SK-N-DZ (cell line): ENCODE measurements around the gene SLAMF1.

Source experiments
- DNase-seq: peaks from one replicate; pipeline ENCODE4 v3.0.0-alpha.2; 2015; ENCODE audit warnings: low spot score

SLAMF1 gene

DNA sequence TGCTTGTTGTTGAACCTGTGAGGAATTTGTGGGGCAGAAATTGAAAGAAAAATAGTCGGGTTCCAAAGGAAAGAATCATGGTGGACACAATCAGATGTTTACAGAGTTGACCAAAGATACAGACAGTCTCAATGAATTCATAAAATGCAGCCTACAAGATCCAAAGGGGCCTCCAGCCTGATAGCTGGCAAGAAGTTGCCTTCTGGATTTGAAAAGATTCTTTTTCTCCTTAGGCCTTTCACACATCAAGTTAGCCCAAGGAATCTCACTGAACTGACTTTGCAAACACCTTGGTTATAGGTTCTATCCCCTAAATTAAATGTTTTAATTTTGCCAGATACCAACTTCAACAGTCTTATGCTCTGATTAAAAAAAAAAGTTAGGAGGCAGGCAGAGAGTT is 21.5 kb downstream of the SLAMF1 start:
- DNase-seq = no peak

DNA sequence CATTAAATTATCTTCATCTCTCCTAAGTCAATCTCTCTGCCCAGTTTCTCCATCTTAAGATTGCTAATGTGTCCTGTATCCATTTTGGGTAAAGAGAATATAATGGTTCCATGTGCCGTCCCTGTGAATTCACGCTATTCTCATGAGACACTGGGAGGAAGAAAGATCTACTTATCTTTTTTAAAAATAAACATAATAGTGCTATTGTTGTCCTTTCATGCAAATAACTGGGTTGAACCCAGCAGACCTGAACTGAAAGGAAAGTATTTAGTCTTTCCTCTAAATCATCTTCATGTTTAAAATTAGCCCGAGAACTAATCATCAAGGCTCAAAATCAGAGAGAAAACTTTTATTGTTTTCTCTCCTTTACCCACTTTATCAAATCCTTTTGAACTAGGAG is 22.4 kb downstream of the SLAMF1 start:
- DNase-seq = no peak

GRCh38 chr1:160623862-160624261 is 23.0 kb downstream of the SLAMF1 start:
- no peak for DNase-seq

DNA sequence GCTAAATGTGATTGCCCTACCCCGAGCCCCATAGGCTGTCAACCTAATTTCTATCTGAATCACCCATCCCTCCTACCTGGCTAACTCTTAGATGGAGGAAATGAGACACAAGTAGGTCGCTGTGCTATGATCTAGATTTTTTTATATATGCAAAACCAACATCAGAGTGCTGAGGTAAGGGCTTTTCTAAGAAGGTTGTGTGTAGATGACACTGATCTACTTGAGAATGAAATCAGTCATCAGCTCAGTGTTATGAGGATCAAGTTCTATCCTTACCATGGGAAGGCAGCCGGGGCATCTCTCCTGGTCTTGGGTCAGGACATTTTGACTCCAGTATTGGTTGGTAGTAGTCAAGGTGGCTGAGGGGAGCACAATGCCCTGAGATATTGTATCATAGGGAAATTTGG is 23.6 kb downstream of the SLAMF1 start:
- no peak for DNase-seq

GRCh38 chr1:160622501-160623226 is 24.2 kb downstream of the SLAMF1 start:
- DNase-seq = no peak

DNA sequence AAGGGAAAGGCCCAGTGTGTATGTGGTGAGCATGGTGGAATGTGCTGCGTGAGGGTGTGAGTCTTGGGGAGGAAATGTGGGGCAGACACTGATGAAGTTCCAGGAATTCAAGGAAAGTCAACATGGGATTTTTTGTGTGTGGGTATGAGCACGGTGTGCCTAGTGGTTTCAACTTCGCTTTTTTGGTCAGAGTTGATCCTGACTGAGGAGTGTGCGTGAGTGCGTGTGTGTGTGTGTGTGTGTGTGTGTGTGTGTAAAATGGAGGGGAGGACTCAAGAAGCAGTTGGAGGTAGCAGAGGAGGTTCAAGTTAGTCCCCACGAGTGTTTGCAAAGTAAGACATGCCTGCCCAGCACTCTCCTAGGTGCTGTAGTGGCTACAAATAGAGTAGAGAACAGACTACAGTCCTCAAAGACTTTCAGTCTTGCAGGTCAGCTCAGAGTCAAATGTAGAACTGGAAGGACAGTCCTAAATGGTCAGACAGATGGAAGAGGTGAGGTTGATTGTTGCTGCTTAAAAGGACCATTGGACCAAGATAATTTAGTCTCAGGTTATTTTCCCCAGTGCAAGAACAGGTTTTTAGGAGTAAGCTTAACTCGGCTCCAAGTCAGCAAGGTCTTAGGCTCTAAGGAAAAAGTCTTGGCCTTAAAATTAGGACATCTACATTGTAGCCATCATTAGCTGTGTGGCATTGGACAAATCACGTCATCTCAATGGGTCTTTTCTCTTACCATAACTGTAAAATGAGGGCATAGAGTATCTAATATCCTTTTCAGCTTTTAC is 25.0 kb downstream of the SLAMF1 start:
- DNase-seq = no peak

DNA sequence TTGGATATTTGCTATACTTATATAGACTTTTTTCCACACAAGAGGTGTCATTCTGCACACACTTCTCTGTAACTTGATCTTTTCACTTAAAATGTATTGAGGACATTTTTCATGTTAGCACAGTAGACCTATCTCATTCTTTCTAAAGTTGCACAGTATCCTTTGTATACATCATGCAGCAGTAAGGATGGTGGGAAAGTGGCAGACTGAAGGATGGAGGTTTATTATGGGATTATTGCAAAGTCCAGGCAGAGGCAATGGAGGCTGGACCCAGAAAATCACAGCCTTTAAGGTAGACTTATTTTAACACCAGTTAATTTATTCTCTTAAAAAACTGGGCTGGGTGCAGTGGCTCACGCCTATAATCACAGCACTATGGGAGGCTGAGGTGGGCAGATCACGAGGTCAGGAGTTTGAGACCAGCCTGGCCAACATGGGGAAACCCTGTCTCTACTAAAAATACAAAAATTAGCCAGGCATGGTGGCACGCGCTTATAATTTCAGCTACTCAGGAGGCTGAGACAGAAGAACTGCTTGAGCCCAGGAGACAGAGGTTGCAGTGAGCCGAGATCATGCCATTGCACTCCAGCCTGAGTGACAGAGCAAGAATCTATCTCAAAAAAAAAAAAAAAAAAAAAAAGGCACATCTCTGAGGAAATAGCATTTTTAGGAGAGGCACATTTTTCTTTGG is 25.8 kb downstream of the SLAMF1 start:
- DNase-seq = no peak

DNA sequence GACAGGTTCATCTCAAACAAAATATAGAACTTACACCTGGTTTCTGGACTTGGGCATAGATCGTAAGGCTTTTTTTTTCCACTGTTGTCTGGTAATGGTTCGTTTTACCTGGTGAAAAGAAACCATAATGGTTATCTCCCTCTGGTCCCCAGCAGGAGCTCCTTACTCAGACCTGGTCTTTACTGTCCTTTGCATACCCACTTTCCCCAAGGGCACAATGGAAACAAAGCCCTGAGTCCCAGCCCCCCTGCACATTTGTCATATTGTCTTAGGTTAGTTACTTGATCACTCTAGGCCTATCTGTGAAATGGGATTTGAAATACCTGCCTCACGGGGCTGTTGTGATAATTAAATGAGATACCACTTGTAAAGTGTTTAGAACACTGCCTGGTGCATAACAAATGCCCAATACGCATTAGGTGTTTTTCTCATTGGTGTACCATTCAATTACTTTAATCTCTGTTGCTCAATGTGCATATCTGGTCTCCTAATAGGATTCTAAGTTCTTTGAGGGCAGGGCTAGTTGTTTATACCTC is 27.0 kb downstream of the SLAMF1 start:
- no peak for DNase-seq

- no peak for DNase-seq
Measured at GRCh38 chr1:160618763-160619274, 28.0 kb downstream of the SLAMF1 start.

DNA sequence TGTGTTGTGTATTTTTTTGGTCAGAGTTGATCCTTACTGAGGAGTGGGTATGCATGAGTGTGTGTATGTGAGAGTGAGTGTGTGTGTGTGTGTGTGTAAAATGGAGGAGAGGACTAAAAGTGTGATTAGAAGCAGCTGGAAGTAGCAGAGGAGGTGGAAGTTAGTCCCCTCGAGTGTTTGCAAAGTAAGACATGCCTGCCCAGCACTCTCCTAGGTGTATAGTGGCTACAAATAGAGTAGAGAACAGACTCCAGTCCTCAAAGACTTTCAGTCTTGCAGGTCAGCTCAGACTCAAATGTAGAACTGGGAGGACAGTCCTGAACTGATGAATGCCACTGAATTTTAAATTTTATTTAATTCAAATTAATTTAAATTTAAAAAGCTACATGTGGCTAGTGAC is 28.5 kb downstream of the SLAMF1 start:
- no peak for DNase-seq

- no peak for DNase-seq
Measured at GRCh38 chr1:160615660-160616059, 31.2 kb downstream of the SLAMF1 start.

DNA sequence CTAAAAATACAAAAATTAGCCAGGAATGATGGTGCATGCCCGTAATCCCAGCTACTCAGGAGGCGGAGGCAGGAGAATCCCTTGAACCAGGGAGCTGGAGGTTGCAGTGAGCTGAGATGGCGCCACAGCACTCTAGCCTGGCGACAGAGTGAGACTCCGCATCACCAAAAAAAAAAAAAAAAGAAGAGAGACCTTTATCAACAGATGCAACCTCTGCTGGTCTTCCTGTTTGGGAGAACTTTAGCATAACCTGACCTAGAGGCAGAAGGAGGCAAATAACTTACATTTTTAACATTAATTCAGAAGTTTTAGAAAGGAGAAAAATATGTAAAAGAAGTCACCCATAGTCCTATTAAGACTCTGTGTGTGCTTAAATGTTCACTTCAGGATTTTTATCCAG is 32.4 kb downstream of the SLAMF1 start:
- no peak for DNase-seq

DNA sequence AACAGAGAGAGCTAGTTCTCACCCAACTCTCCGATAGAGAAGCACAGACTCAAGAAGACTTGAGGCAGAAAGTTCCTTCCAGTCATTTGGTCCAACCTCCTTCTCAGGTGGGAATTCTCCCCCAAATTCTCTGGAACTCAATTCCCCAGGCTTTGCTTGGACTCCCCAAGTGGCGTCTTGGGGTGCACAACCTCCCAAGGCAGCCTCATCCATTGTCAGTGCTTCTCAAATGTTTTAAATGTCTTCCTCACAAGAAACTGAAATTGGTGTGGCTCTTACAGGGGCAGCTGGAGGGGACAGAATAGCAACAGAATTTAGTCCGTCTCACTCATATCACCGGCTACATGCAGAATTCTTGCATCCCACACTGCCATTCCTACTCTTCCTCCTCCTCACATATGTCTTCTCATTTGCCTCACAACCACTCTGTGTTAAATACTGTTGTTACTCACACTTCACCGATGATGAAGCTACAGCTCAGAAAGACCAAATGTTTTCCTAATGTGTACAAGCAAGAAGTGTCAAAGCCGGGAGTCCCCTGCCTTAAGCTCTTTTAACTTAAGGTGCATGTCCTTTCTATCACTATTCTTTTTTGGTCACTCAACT is 34.1 kb downstream of the SLAMF1 start:
- DNase-seq = no peak

DNA sequence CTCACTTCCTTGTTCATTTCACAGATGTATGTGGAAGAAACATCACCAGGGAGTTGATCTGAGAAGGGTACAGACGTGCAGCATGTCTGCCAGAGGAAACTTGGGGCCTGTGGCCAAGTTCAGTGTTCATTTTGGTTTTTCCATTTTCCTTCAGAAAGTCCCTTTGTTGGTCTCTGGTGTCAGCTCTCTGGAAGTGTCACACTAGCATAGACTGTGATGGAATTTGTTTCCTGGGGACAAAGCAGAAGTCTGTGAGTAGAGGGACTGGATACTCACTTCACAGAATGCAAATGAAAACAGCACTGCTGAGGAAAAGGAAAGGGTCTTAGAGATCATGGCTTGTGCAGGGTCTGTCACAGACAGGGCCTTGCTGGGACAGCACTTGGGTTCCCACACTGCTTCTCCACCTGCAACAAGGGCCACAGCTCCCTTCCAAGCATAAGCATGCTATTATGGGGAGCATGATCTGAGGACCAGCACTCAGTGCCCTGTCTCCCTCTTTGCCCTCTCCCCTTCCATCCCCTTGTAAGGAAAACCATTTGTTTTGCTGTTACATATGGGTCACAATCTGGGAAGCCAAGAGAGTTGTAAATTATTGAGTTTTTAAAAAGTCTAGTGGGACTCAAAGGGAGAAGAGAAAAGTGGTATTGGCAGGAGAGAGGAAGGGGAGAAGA is 36.1 kb downstream of the SLAMF1 start:
- no peak for DNase-seq

DNA sequence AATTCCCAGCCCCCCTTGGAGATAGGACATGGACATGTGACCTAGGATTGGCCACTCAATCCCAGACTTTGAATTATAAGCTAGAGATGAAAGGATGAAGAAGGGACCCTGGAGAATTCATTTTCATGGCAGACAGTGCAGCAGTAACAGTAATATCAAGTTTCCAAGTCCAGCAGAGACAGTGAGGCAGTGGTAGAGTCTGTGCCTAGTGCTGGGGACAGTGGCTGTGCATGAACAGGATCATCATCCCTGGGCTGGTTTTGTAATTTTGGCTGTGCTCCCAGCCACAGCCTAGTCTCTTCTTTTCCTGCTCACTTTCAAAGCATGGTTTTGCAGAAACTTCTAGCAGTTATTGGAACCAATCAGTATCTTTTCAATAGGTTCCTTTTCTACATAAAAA is 37.9 kb downstream of the SLAMF1 start:
- no peak for DNase-seq

DNA sequence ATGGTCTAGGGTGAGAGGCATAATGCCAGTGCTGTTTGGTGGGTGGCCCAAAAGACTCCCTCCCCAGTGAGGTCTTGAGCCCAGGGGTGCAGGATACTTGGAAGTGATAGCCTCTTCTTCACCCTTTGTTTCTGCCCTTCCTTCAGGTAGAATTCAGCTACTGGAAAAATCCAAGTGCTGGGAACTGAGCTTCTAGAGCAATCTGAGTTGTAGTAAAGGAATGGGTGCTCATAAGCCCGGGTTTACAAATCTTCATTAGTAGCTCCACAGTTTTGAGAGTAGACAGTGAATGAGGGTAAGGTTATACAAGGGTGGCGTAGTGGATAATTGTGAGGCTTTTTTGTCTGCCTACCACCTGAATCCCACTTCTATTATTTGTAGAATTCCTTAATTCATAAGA is 38.3 kb downstream of the SLAMF1 start:
- no peak for DNase-seq

- no peak for DNase-seq
Measured at GRCh38 chr1:160608057-160608456, 38.8 kb downstream of the SLAMF1 start.

DNA sequence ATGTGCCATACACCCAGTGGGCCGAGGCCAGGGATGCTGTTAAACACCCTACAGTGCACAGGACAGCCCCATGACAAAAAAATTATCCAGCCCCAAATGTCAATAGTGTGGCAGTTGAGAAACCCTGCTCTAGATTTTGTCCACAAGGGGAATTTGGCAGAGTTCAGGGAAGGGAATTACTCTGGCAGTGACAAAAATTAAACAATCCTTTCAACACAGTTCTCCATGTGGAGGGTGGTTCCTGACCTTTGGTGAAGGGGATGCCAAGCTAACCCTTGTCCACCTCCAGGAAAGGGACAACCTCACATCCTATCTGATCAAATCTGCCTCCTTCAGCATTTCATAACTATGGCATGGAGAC is 39.2 kb downstream of the SLAMF1 start:
- no peak for DNase-seq

DNA sequence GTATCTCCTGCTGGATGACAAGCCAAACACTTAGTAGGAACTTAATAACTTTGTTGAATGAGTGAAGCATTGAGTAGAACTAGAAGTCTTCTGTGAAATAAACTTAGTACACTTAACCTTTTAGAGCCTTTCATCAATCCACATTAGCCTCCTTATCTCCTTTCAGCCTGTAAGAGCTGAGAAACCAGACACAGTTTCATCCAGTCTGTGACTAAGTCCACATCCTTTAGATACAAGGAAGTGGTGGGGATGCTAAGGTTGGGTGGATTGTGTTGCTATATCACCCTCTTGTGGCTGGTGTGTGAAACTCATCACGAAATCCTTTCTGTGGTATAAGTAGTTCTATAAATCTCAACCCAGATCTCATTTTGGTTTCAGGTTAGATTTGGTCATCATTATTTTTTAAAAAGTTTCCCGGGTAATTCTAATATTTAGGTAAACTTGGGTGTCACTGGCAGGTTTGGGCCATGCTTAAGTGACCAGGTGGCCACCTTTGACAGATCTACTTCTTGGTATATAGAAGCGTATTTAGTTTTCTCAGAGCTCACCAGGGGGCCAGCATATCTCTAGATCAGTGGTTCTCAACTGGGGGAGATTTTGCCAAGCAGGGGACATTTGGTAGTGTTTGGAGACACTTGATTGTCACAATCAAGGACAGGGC is 39.7 kb downstream of the SLAMF1 start:
- DNase-seq = peak; percentile 56

DNA sequence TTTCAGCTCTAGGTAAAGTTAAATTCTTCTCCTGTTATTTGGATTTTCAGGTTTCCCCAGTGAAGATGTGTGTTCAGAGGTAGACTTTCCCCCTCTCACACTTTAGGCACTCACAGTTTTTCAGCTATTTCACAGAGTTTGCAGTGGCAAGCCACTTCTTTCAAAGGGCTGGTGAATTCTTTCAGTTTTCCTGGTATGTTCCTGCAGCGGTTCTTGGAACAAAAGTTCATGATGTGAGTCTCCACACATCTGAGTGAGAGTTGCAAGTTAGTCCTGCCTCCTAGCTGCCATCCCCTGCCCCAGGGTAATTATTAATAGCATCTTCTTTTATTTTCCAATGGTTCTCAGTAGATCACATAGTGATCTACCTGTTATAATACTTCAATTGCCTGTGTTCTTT is 40.2 kb downstream of the SLAMF1 start:
- no peak for DNase-seq
